Liver (tissue), 9 donors: ENCODE data around the gene PPHLN1. TPM values are rescaled to one million over a fixed set of nuclear protein-coding genes. Genes with fewer than 3 reads are reported as not detected.

Experiments
- DNase-seq: peaks from one replicate; pipeline ENCODE4 v3.0.0-alpha.2; 2017; ENCODE audit warnings: low spot score
- H3K27ac ChIP-seq, 2 donors: one replicate each; pipeline ENCODE4 v1.7.0; 2013; ENCODE audit warnings: inconsistent platforms in 2 of 2, low read length in 2 of 2, control low read depth in 1 of 2, low read depth in 1 of 2, mild to moderate bottlenecking in 1 of 2
- H3K27me3 ChIP-seq, 4 donors: one replicate each; pipeline versions ENCODE4 v1.6.1 to v1.7.0; 2013; ENCODE audit warnings: low read length in 3 of 4, inconsistent platforms in 1 of 4, mild to moderate bottlenecking in 1 of 4, moderate library complexity in 1 of 4; ENCODE audit not compliant: control insufficient read depth in 4 of 4, insufficient read depth in 4 of 4
- H3K36me3 ChIP-seq, 4 donors: one replicate each; pipeline versions ENCODE4 v1.6.1 to v1.7.0; 2013; ENCODE audit warnings: low read length in 3 of 4, mild to moderate bottlenecking in 3 of 4, low read depth in 1 of 4, moderate library complexity in 1 of 4; ENCODE audit not compliant: control insufficient read depth in 4 of 4, insufficient read depth in 3 of 4
- H3K4me1 ChIP-seq, 4 donors: one replicate each; pipeline versions ENCODE4 v1.6.1 to v1.7.0; 2013; ENCODE audit warnings: low read length in 3 of 4, mild to moderate bottlenecking in 3 of 4, moderate library complexity in 1 of 4; ENCODE audit not compliant: control insufficient read depth in 4 of 4, insufficient read depth in 4 of 4
- H3K4me3 ChIP-seq, 3 donors: one replicate each; pipeline versions ENCODE4 v1.6.1 to v1.7.0; 2013; ENCODE audit warnings: low read length in 3 of 3, control low read depth in 1 of 3, low read depth in 1 of 3, mild to moderate bottlenecking in 1 of 3
- H3K9ac ChIP-seq, 2 donors: one replicate each; pipeline ENCODE4 v1.7.0; 2013; ENCODE audit warnings: low read length in 2 of 2, mild to moderate bottlenecking in 2 of 2, moderate library complexity in 2 of 2, control low read depth in 1 of 2, low read depth in 1 of 2
- H3K9me3 ChIP-seq, 4 donors: one replicate each; pipeline versions ENCODE4 v1.6.1 to v1.7.0; 2013; ENCODE audit warnings: low read length in 3 of 4; ENCODE audit not compliant: control insufficient read depth in 4 of 4
- EGR1 ChIP-seq, 2 donors: IDR thresholded peaks; 2 replicates each; pipeline ENCODE4 v1.6.1; 2016 to 2018; ENCODE audit warnings: antibody characterized with exemption in 2 of 2, low read depth in 2 of 2
- FOXA1 ChIP-seq: IDR thresholded peaks from 2 replicates; pipeline ENCODE4 v1.6.1; 2016; ENCODE audit warnings: antibody characterized with exemption
- FOXA2 ChIP-seq: IDR thresholded peaks from 2 replicates; pipeline ENCODE4 v1.6.1; 2016; ENCODE audit warnings: antibody characterized with exemption
- GABPA ChIP-seq, 2 donors: IDR thresholded peaks in 1 of 2; conservative IDR thresholded peaks in 1 of 2; 2 replicates each; pipeline ENCODE4 v1.6.1; 2016; ENCODE audit warnings: antibody characterized with exemption in 2 of 2, mild to moderate bottlenecking in 1 of 2, moderate library complexity in 1 of 2
- HNF4A ChIP-seq, 2 donors: conservative IDR thresholded peaks; 2 replicates each; pipeline ENCODE4 v1.6.1; 2016; ENCODE audit warnings: antibody characterized with exemption in 2 of 2, mild to moderate bottlenecking in 2 of 2
- HNF4G ChIP-seq: IDR thresholded peaks from 2 replicates; pipeline ENCODE4 v1.6.1; 2016; ENCODE audit warnings: antibody characterized with exemption
- JUND ChIP-seq, 2 donors: IDR thresholded peaks; 2 replicates each; pipeline ENCODE4 v1.6.1; 2016; ENCODE audit warnings: antibody characterized with exemption in 2 of 2
- NR2F2 ChIP-seq: IDR thresholded peaks from 2 replicates; pipeline ENCODE4 v1.6.1; 2016; ENCODE audit warnings: antibody characterized with exemption
- RAD21 ChIP-seq, 2 donors: IDR thresholded peaks; 2 replicates each; pipeline ENCODE4 v1.6.1; 2016; ENCODE audit warnings: antibody characterized with exemption in 2 of 2, mild to moderate bottlenecking in 2 of 2
- RXRA ChIP-seq, 2 donors: IDR thresholded peaks; 2 replicates each; pipeline ENCODE4 v1.6.1; 2017 to 2018; ENCODE audit warnings: antibody characterized with exemption in 2 of 2, mild to moderate bottlenecking in 1 of 2
- SP1 ChIP-seq: IDR thresholded peaks from 2 replicates; pipeline ENCODE4 v1.6.1; 2018; ENCODE audit warnings: antibody characterized with exemption, mild to moderate bottlenecking
- TAF1 ChIP-seq: conservative IDR thresholded peaks from 2 replicates; pipeline ENCODE4 v1.6.1; 2016; ENCODE audit warnings: antibody characterized with exemption, mild to moderate bottlenecking
- YY1 ChIP-seq: IDR thresholded peaks from 2 replicates; pipeline ENCODE4 v1.6.1; 2016; ENCODE audit warnings: antibody characterized with exemption, mild to moderate bottlenecking
- WGBS: extraction: QIAGEN DNeasy Blood & Tissue Kit; methylation state at CpG from one replicate; pipeline ENCODE4 v1.1.7; 2013; 5-methylcytosine and 5-hydroxymethylcytosine counted together
- polyA plus RNA-seq, 2 donors: library from polyadenylated mRNA; stranded (reverse) in 1 of 2; unstranded in 1 of 2; fragments of 200-250 nt in 1 of 2; fragments of >200 nt in 1 of 2; fragmentation: Nextera tagmentation in 1 of 2; extraction: Ambion mirVana in 1 of 2; gene quantifications; one replicate each; pipeline versions ENCODE4 v1.2.1 to v1.2.3, GENCODE V29; 2013 to 2015
- total RNA-seq, 2 donors: library from RNA; depleted of rRNA; stranded (reverse); fragments of >200 nt; gene quantifications; one replicate each; pipeline ENCODE4 v1.2.3, GENCODE V29; 2014
- TF ChIP-seq, protein P1 (sequence below): IDR thresholded peaks from 2 replicates; pipeline ENCODE4 v1.6.1; 2016; ENCODE audit warnings: antibody characterized with exemption, mild to moderate bottlenecking
- TF ChIP-seq, protein P2 (sequence below): fragments of 150-350 bp; IDR thresholded peaks from 2 replicates; pipeline ENCODE4 v1.5.1; 2017; ENCODE audit warnings: improper control_type of control experiment, low read depth, low read length; ENCODE audit not compliant: missing input control
- TF ChIP-seq, protein P3 (sequence below): IDR thresholded peaks from 2 replicates; pipeline ENCODE4 v1.6.1; 2016; ENCODE audit warnings: antibody characterized with exemption
- TF ChIP-seq, protein P4 (sequence below): IDR thresholded peaks from 2 replicates; pipeline ENCODE4 v1.6.1; 2016; ENCODE audit warnings: antibody characterized with exemption
- donor health status: healthy.
- donor health status: healthy.
- donor health status: healthy.
- donor health status: healthy.
- donor health status: healthy.

Gene PPHLN1
- total and polyA plus RNA-seq, 4 donors: 11.6 to 40.3 (median 27.7) TPM

DNA sequence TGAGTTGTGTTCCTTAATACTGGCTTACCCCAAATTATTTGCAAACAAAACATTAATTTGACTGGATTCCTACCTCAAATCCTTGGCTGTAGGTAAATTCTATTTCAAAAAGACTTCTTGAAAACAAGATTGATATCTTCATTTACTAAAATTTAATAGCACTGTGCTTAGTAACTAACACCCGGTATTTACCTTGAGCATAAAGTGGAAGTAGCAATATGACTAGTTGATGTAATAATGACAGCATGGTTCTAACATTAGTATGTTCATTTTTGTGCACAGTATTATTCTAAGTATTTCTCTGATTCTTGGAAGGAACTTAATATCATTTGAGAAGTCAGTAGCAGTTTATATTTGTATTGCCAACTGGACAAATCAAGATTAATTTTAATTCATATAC, 96.8 kb downstream of the PPHLN1 start:
- Histone ChIP-seq H3K36me3 (peaks cover 0 to 3% (median 0%) of the 10 kb centered on the region in 4 donors), H3K9ac (no peak overlapping the region), H3K4me1 (no peaks in the 10 kb centered on the region), H3K9me3 (no peaks in the 10 kb centered on the region), H3K27me3 (no peaks in the 10 kb centered on the region), H3K27ac (no peak overlapping the region), H3K4me3 (no peak overlapping the region)
- TF ChIP-seq FOXA2: no peak
- TF ChIP-seq RAD21 (IDR thresholded peaks at IDR 0.05): no peak
- TF ChIP-seq, protein P1, sequence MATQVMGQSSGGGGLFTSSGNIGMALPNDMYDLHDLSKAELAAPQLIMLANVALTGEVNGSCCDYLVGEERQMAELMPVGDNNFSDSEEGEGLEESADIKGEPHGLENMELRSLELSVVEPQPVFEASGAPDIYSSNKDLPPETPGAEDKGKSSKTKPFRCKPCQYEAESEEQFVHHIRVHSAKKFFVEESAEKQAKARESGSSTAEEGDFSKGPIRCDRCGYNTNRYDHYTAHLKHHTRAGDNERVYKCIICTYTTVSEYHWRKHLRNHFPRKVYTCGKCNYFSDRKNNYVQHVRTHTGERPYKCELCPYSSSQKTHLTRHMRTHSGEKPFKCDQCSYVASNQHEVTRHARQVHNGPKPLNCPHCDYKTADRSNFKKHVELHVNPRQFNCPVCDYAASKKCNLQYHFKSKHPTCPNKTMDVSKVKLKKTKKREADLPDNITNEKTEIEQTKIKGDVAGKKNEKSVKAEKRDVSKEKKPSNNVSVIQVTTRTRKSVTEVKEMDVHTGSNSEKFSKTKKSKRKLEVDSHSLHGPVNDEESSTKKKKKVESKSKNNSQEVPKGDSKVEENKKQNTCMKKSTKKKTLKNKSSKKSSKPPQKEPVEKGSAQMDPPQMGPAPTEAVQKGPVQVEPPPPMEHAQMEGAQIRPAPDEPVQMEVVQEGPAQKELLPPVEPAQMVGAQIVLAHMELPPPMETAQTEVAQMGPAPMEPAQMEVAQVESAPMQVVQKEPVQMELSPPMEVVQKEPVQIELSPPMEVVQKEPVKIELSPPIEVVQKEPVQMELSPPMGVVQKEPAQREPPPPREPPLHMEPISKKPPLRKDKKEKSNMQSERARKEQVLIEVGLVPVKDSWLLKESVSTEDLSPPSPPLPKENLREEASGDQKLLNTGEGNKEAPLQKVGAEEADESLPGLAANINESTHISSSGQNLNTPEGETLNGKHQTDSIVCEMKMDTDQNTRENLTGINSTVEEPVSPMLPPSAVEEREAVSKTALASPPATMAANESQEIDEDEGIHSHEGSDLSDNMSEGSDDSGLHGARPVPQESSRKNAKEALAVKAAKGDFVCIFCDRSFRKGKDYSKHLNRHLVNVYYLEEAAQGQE: no peak
- TF ChIP-seq EGR1 (IDR thresholded peaks at IDR 0.05; ENCODE audit: low read depth in 2 of 2): no peak
- TF ChIP-seq FOXA1: no peak
- TF ChIP-seq JUND (IDR thresholded peaks at IDR 0.05): no peak
- TF ChIP-seq SP1: no peak
- TF ChIP-seq HNF4G: no peak
- no peak for TF ChIP-seq GABPA (IDR thresholded peaks at IDR 0.05 in 1 of 2, conservative IDR thresholded peaks at IDR 0.05 in 1 of 2)
- no peak for TF ChIP-seq TAF1
- TF ChIP-seq, protein P2, sequence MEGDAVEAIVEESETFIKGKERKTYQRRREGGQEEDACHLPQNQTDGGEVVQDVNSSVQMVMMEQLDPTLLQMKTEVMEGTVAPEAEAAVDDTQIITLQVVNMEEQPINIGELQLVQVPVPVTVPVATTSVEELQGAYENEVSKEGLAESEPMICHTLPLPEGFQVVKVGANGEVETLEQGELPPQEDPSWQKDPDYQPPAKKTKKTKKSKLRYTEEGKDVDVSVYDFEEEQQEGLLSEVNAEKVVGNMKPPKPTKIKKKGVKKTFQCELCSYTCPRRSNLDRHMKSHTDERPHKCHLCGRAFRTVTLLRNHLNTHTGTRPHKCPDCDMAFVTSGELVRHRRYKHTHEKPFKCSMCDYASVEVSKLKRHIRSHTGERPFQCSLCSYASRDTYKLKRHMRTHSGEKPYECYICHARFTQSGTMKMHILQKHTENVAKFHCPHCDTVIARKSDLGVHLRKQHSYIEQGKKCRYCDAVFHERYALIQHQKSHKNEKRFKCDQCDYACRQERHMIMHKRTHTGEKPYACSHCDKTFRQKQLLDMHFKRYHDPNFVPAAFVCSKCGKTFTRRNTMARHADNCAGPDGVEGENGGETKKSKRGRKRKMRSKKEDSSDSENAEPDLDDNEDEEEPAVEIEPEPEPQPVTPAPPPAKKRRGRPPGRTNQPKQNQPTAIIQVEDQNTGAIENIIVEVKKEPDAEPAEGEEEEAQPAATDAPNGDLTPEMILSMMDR: no peak
- no peak for TF ChIP-seq NR2F2
- no peak for TF ChIP-seq YY1
- TF ChIP-seq RXRA (IDR thresholded peaks at IDR 0.05): no peak
- TF ChIP-seq, protein P3, sequence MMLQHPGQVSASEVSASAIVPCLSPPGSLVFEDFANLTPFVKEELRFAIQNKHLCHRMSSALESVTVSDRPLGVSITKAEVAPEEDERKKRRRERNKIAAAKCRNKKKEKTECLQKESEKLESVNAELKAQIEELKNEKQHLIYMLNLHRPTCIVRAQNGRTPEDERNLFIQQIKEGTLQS: no peak
- 93% methylated on average over 1 of the region's 1 CpG for WGBS
- DNase-seq: no peak

- no peak for DNase-seq
- H3K4me3 ChIP-seq: no peak overlapping the region
- H3K9ac ChIP-seq: no peak overlapping the region
- WGBS: 80% methylated on average over 6 of the region's 6 CpGs
- H3K36me3 ChIP-seq: peaks cover 0 to 6% (median 1%) of the 10 kb centered on the region in 4 donors
- H3K27ac ChIP-seq: no peak overlapping the region
- H3K4me1 ChIP-seq: no peaks in the 10 kb centered on the region
- TF ChIP-seq, protein P2: no peak
- TF ChIP-seq, protein P4, sequence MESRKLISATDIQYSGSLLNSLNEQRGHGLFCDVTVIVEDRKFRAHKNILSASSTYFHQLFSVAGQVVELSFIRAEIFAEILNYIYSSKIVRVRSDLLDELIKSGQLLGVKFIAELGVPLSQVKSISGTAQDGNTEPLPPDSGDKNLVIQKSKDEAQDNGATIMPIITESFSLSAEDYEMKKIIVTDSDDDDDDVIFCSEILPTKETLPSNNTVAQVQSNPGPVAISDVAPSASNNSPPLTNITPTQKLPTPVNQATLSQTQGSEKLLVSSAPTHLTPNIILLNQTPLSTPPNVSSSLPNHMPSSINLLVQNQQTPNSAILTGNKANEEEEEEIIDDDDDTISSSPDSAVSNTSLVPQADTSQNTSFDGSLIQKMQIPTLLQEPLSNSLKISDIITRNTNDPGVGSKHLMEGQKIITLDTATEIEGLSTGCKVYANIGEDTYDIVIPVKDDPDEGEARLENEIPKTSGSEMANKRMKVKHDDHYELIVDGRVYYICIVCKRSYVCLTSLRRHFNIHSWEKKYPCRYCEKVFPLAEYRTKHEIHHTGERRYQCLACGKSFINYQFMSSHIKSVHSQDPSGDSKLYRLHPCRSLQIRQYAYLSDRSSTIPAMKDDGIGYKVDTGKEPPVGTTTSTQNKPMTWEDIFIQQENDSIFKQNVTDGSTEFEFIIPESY: no peak
- TF ChIP-seq YY1 (no peak), FOXA1 (no peak), HNF4G (no peak), GABPA (IDR thresholded peaks at IDR 0.05 in 1 of 2, conservative IDR thresholded peaks at IDR 0.05 in 1 of 2) (no peak), HNF4A (conservative IDR thresholded peaks at IDR 0.05) (no peak)
- H3K9me3 ChIP-seq: no peaks in the 10 kb centered on the region
- no peaks in the 10 kb centered on the region for H3K27me3 ChIP-seq
Observed at GRCh38 chr12:42426746-42427145, 100.8 kb downstream of the PPHLN1 start.
